Endothelial cell of umbilical vein (primary cell): Measurements from ENCODE around the gene CAMTA1. TPM values are rescaled to one million over a fixed set of nuclear protein-coding genes. Genes with fewer than 3 reads are reported as not detected.

Experiments used
- BruUV-seq: library from RNA; stranded (reverse); fragments of 400-500 nt; replicated peaks from 2 replicates; lab custom pipeline; 2021; lab: Mats Ljungman, UMichigan
- CTCF ChIA-PET: fragments of 300-600, 350-600 bp; sonication (Branson Sonifier 250); formaldehyde crosslinking; loops from one replicate; lab custom pipeline; 2021; ENCODE audit warnings: antibody characterized with exemption, inconsistent platforms; lab: Charles Lee
- POLR2A ChIA-PET: fragments of 300-600, 350-600 bp; sonication (Branson Sonifier 250); formaldehyde crosslinking; loops from one replicate; lab custom pipeline; 2021; ENCODE audit warnings: antibody characterized with exemption, inconsistent platforms; lab: Charles Lee
- DNase-seq: peaks from one replicate; pipeline ENCODE4 v3.0.0-alpha.2; 2011; ENCODE audit warnings: low read depth, low spot score
- FAIRE-seq: peaks from 2 replicates; lab custom pipeline; 2011; peaks lifted over from hg19 to GRCh38; lab: Jason Lieb, UNC
- H2AFZ ChIP-seq: 2 replicates; pipeline ENCODE4 v1.6.0; 2012; ENCODE audit warnings: low read depth, low read length, control low read depth, inconsistent platforms
- H3K27ac ChIP-seq: 2 replicates; pipeline ENCODE4 v1.5.1; 2011; ENCODE audit warnings: low read depth, mild to moderate bottlenecking, control low read depth, low read length, moderate library complexity; ENCODE audit not compliant: insufficient read depth
- H3K27me3 ChIP-seq, 2 experiments: 2 replicates each; pipeline versions ENCODE4 v1.6.0 to v1.6.1; 2011; ENCODE audit warnings: low read length in 2 of 2, mixed read lengths in 1 of 2; ENCODE audit not compliant: control insufficient read depth in 2 of 2, insufficient read depth in 2 of 2
- H3K36me3 ChIP-seq, 2 experiments: 2 replicates in 1 of 2; 3 replicates in 1 of 2; pipeline ENCODE4 v1.5.1; 2011; ENCODE audit warnings: low read length in 2 of 2, mild to moderate bottlenecking in 1 of 2, moderate library complexity in 1 of 2; ENCODE audit not compliant: control insufficient read depth in 2 of 2, insufficient read depth in 2 of 2; ENCODE audit errors: extremely low read depth in 1 of 2
- H3K4me1 ChIP-seq: 3 replicates; pipeline ENCODE4 v1.5.1; 2011; ENCODE audit warnings: mild to moderate bottlenecking, low read length; ENCODE audit not compliant: control insufficient read depth, insufficient read depth; ENCODE audit errors: extremely low read depth
- H3K4me2 ChIP-seq: 2 replicates; pipeline ENCODE4 v1.6.1; 2011; ENCODE audit warnings: low read length, control low read depth, mixed read lengths; ENCODE audit not compliant: insufficient read depth
- H3K4me3 ChIP-seq, 3 experiments: fragments of 200-600 bp in 1 of 3; sonication (generic), shearing (Covaris generic) in 1 of 3; replicated peaks in 1 of 3; 2 replicates each; pipeline ENCODE4 v1.5.1; 2011 to 2016; ENCODE audit warnings: control low read depth in 3 of 3, low read length in 3 of 3, mild to moderate bottlenecking in 2 of 3, inconsistent platforms in 1 of 3, low read depth in 1 of 3, moderate library complexity in 1 of 3; ENCODE audit not compliant: insufficient read depth in 1 of 3
- H3K79me2 ChIP-seq: 2 replicates; pipeline ENCODE4 v1.6.0; 2012; ENCODE audit warnings: low read length, inconsistent platforms; ENCODE audit not compliant: control insufficient read depth, insufficient read depth
- H3K9ac ChIP-seq: replicated peaks from 2 replicates; pipeline ENCODE3; 2011; ENCODE audit warnings: low read length, control low read depth; ENCODE audit not compliant: insufficient read depth; ENCODE audit errors: extremely low read depth
- H3K9me1 ChIP-seq: replicated peaks from 3 replicates; pipeline ENCODE4 v1.6.0; 2011; ENCODE audit warnings: mild to moderate bottlenecking, low read length; ENCODE audit not compliant: control insufficient read depth, insufficient read depth; ENCODE audit errors: extremely low read depth
- H3K9me3 ChIP-seq: replicated peaks from 2 replicates; pipeline ENCODE4 v1.5.1; 2012; ENCODE audit warnings: low read length, inconsistent platforms; ENCODE audit not compliant: control insufficient read depth, insufficient read depth
- H4K20me1 ChIP-seq: replicated peaks from 2 replicates; pipeline ENCODE3; 2011; ENCODE audit warnings: mild to moderate bottlenecking, low read length; ENCODE audit not compliant: control insufficient read depth, insufficient read depth; ENCODE audit errors: extremely low read depth
- EZH2 ChIP-seq: IDR thresholded peaks from 2 replicates; pipeline ENCODE4 v1.6.1; 2012; ENCODE audit warnings: borderline replicate concordance, low read depth, mild to moderate bottlenecking, moderate library complexity, low read length, inconsistent platforms; ENCODE audit not compliant: severe bottlenecking
- FOS ChIP-seq: IDR thresholded peaks from 2 replicates; pipeline ENCODE4 v1.6.1; 2011; ENCODE audit warnings: mild to moderate bottlenecking, low read length, moderate library complexity, borderline replicate concordance; ENCODE audit not compliant: insufficient read depth
- GATA2 ChIP-seq: IDR thresholded peaks from 2 replicates; pipeline ENCODE4 v1.7.0; 2011; ENCODE audit warnings: low read depth, mild to moderate bottlenecking, moderate library complexity, mixed read lengths, low read length; ENCODE audit not compliant: insufficient read length, insufficient read depth
- JUN ChIP-seq: IDR thresholded peaks from 2 replicates; pipeline ENCODE4 v1.6.1; 2011; ENCODE audit warnings: borderline replicate concordance, low read depth; ENCODE audit not compliant: insufficient read length, insufficient read depth
- MYC ChIP-seq: IDR thresholded peaks from one replicate; pipeline ENCODE4 v1.6.1; 2011; ENCODE audit warnings: mild to moderate bottlenecking, low read depth, low read length
- POLR2A ChIP-seq: IDR thresholded peaks from 2 replicates; pipeline ENCODE4 v1.6.1; 2012; ENCODE audit warnings: low read depth, mild to moderate bottlenecking, control low read depth, low read length
- POLR2AphosphoS5 ChIP-seq: IDR thresholded peaks from 2 replicates; pipeline ENCODE4 v1.6.1; 2012; ENCODE audit warnings: low read depth, mild to moderate bottlenecking, control low read depth, low read length, moderate library complexity; ENCODE audit not compliant: insufficient read depth
- dilution Hi-C: fragments of 300-500 bp; cut with MboI; formaldehyde crosslinking; loops from one replicate; pipeline ENCODE4 v1.15.0; 2019; ENCODE audit warnings: low sequenced_read_pairs; ENCODE audit not compliant: extremely low pct_ligation_motif_present
- intact Hi-C: fragments of 100-400 bp; cut with micrococcal nuclease; formaldehyde crosslinking; loops from one replicate; pipeline ENCODE4 v1.10.0; 2022
- polyA plus RNA-seq, 4 experiments: library from polyadenylated mRNA; depleted of rRNA in 3 of 4; stranded (reverse) in 3 of 4; unstranded in 1 of 4; fragments of >200 nt; gene quantifications; 2 replicates each; pipeline versions ENCODE4 v1.2.1 to v1.2.3, GENCODE V29; 2011 to 2012; ENCODE audit warnings: missing spikeins in 1 of 4
- total RNA-seq: library from RNA; stranded (reverse); gene quantifications from 2 replicates; pipeline ENCODE4 v1.2.3, GENCODE V29; 2021
- TF ChIP-seq, protein P1 (sequence below): IDR thresholded peaks from 2 replicates; pipeline ENCODE4 v1.6.1; 2011; ENCODE audit not compliant: insufficient read depth, insufficient read length
- TF ChIP-seq, protein P2 (sequence below), 2 donors: IDR thresholded peaks; 1 replicate in 1 of 2; 2 replicates in 1 of 2; pipeline ENCODE4 v1.5.1; 2011; ENCODE audit warnings: low read length in 2 of 2, mild to moderate bottlenecking in 2 of 2, moderate library complexity in 2 of 2, control low read depth in 1 of 2, inconsistent platforms in 1 of 2, low read depth in 1 of 2; ENCODE audit not compliant: insufficient read depth in 1 of 2; ENCODE audit errors: extremely low read depth in 1 of 2

Gene CAMTA1
- total and polyA plus RNA-seq, 2 donors (not counting 3 experiments of a cell fraction or from before 2014, with no cell fraction given): 50.8 to 92.7 TPM

DNA sequence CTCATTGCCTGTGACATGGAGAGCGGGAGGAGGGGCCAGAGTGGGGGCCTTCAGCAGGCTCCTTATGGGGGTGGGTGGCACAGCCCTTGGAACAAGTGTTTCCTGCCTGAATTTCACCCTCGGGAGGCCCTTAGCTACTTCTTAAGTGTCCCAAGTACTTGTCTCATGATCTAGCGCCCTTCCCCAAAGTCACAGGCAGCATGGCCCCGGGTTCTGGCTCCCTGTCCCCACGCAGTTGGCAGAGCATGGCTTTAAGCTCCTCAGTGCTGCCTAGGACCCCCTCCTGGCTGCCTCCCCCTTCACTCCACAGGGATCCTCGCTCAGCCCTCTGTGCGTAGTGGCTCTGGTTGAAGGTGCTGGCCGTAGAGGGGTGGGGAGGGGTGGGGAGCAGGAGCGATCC lies 197.2 kb downstream of the CAMTA1 start:
- H3K9ac ChIP-seq: no peak overlapping the region
- H3K9me1 ChIP-seq: no peaks in the 10 kb centered on the region
- CTCF ChIA-PET: no interaction called here
- no peaks in the 10 kb centered on the region for H3K79me2 ChIP-seq
- no peak overlapping the region for H3K4me3 ChIP-seq
- H3K4me1 ChIP-seq: no peaks in the 10 kb centered on the region
- no peaks in the 10 kb centered on the region for H3K36me3 ChIP-seq
- H2AFZ ChIP-seq: no peak overlapping the region
- intact Hi-C loops (no loop called here), dilution Hi-C loops (no loop called here)
- H3K27ac ChIP-seq: no peak overlapping the region
- no peak for DNase-seq
- BruUV-seq: no TSS peak
- no peak for FAIRE-seq
- no peak overlapping the region for H3K4me2 ChIP-seq
- no peaks in the 10 kb centered on the region for H3K9me3 ChIP-seq
- no peaks in the 10 kb centered on the region for H4K20me1 ChIP-seq
- POLR2A ChIA-PET: no interaction called here
- no peaks in the 10 kb centered on the region for H3K27me3 ChIP-seq
- no peak for TF ChIP-seq MYC

DNA sequence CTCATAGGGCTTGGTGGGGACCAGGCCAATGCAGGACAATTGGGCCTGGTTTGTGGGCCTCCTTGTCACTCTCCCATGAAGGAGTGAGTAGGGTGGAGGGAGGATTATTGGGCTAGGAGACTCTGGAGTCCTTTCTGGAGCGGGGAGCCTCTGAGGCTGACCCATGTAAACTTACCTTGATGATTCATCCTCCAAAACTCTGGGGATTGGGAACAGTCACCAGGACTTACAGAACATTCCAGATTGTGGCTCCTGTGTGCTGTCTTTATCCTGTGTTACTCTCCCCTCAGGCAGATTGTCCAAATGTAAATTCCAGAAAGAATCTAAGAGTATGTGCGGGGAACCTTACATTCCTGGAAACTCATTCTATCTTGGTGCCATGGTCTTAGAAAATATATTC lies 197.6 kb downstream of the CAMTA1 start:
- no peak overlapping the region for H3K27ac ChIP-seq
- H4K20me1 ChIP-seq: no peaks in the 10 kb centered on the region
- TF ChIP-seq GATA2 (no peak), POLR2A (no peak), JUN (no peak), POLR2AphosphoS5 (no peak), EZH2 (no peak), MYC (no peak), FOS (no peak)
- TF ChIP-seq, protein P1, sequence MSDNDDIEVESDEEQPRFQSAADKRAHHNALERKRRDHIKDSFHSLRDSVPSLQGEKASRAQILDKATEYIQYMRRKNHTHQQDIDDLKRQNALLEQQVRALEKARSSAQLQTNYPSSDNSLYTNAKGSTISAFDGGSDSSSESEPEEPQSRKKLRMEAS: no peak
- TF ChIP-seq, protein P2, sequence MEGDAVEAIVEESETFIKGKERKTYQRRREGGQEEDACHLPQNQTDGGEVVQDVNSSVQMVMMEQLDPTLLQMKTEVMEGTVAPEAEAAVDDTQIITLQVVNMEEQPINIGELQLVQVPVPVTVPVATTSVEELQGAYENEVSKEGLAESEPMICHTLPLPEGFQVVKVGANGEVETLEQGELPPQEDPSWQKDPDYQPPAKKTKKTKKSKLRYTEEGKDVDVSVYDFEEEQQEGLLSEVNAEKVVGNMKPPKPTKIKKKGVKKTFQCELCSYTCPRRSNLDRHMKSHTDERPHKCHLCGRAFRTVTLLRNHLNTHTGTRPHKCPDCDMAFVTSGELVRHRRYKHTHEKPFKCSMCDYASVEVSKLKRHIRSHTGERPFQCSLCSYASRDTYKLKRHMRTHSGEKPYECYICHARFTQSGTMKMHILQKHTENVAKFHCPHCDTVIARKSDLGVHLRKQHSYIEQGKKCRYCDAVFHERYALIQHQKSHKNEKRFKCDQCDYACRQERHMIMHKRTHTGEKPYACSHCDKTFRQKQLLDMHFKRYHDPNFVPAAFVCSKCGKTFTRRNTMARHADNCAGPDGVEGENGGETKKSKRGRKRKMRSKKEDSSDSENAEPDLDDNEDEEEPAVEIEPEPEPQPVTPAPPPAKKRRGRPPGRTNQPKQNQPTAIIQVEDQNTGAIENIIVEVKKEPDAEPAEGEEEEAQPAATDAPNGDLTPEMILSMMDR (IDR thresholded peaks at IDR 0.05; ENCODE audit: extremely low read depth in 1 of 2, insufficient read depth in 1 of 2, low read depth in 1 of 2, low read length in 2 of 2): no peak
- ChIA-PET CTCF (no interaction called here), POLR2A (no interaction called here)
- FAIRE-seq (no peak), DNase-seq (no peak)
- no peaks in the 10 kb centered on the region for H3K27me3 ChIP-seq
- dilution Hi-C loops: no loop called here
- no peaks in the 10 kb centered on the region for H3K9me1 ChIP-seq
- no TSS peak for BruUV-seq
- no peak overlapping the region for H3K4me3 ChIP-seq
- no peak overlapping the region for H2AFZ ChIP-seq
- no peak overlapping the region for H3K4me2 ChIP-seq
- H3K36me3 ChIP-seq: no peaks in the 10 kb centered on the region
- intact Hi-C loops: no loop called here
- H3K9me3 ChIP-seq: no peaks in the 10 kb centered on the region
- no peaks in the 10 kb centered on the region for H3K79me2 ChIP-seq
- H3K9ac ChIP-seq: no peak overlapping the region
- H3K4me1 ChIP-seq: no peaks in the 10 kb centered on the region
